ENCODE data around the gene UBR3.

DNA sequence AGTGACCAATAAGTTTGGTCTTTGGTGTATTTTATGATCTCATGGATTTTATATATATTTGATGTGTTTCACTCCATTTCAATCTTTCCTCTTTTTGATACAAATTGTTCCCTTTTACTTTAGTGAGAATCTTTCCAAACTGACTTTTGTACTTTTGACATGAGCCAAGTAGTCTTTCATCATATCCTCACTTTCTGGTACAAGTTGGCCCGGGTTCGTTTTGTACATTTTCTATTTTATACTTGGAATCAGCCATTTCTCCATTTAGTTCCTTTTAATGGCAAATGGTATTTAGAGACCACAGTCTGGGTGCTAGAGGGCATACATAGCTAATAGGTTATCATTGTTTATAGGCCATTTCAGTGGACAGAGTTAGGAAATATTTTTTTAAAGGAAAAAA is 202.8 kb downstream of the UBR3 start:
- TF ChIP-seq, protein P1, sequence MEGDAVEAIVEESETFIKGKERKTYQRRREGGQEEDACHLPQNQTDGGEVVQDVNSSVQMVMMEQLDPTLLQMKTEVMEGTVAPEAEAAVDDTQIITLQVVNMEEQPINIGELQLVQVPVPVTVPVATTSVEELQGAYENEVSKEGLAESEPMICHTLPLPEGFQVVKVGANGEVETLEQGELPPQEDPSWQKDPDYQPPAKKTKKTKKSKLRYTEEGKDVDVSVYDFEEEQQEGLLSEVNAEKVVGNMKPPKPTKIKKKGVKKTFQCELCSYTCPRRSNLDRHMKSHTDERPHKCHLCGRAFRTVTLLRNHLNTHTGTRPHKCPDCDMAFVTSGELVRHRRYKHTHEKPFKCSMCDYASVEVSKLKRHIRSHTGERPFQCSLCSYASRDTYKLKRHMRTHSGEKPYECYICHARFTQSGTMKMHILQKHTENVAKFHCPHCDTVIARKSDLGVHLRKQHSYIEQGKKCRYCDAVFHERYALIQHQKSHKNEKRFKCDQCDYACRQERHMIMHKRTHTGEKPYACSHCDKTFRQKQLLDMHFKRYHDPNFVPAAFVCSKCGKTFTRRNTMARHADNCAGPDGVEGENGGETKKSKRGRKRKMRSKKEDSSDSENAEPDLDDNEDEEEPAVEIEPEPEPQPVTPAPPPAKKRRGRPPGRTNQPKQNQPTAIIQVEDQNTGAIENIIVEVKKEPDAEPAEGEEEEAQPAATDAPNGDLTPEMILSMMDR (conservative IDR thresholded peaks at IDR 0.05; ENCODE audit: low read depth in 2 of 2): no peak
- no peak for TF ChIP-seq NANOG (IDR thresholded peaks at IDR 0.05; ENCODE audit: borderline replicate concordance)
- no peak for TF ChIP-seq ZNF331 (CRISPR knock-in tag; IDR thresholded peaks at IDR 0.05; ENCODE audit: low read depth)
- TF ChIP-seq EZH2 (IDR thresholded peaks at IDR 0.05; ENCODE audit: low read depth, unreplicated experiment): no peak

All from GM23338 (cell line).